ENCODE results near the gene SELENOH.
"Not testable (repeated sequence)": the region's sequence is repeated elsewhere in the genome, so short reads cannot be mapped to it uniquely, and the experiment has no call there.

The SELENOH gene, protein sequence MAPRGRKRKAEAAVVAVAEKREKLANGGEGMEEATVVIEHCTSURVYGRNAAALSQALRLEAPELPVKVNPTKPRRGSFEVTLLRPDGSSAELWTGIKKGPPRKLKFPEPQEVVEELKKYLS

DNA sequence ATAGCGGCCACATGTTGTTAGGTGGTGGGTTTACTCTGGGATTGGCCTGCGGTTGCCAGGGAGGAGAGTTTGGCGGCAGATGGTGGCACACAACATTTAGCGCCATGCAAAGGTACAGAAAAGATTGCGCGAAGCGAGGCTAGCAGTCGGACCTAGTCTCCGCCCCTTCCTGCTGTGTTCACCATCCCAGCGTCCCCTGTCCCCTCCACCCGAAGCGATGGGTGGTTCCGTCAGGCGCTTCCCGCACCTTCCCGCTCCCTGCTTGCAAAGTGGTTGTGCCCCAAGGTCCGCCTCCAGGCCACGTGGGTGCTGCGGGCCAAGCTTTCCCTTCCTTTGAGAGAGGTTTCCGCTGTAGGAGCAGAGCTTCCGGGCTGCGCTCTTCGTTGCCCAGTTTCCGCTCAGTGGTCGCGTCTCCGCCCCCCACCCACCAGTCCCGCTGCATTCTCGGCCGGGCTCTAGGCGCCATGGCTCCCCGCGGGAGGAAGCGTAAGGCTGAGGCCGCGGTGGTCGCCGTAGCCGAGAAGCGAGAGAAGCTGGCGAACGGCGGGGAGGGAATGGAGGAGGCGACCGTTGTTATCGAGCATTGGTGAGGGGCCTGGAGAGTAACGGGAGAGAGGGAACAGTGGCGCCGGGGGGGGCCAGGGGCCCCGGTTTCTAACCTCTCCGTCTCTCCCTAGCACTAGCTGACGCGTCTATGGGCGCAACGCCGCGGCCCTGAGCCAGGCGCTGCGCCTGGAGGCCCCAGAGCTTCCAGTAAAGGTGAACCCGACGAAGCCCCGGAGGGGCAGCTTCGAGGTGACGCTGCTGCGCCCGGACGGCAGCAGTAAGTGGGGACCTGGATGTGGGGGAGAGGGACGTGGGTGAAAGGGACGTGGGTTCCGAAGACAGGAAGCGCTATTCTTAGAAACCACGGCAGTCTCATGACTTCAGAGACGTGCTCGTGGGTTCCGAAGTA is at the start of gene SELENOH:
SELENOH (plus strand) TSS at position 360 of the 955 bp plus-strand sequence; CDS start at position 465, 105 bp downstream.
- peak; percentile 97 for DNase-seq (ENCODE audit: low read depth)

DNA sequence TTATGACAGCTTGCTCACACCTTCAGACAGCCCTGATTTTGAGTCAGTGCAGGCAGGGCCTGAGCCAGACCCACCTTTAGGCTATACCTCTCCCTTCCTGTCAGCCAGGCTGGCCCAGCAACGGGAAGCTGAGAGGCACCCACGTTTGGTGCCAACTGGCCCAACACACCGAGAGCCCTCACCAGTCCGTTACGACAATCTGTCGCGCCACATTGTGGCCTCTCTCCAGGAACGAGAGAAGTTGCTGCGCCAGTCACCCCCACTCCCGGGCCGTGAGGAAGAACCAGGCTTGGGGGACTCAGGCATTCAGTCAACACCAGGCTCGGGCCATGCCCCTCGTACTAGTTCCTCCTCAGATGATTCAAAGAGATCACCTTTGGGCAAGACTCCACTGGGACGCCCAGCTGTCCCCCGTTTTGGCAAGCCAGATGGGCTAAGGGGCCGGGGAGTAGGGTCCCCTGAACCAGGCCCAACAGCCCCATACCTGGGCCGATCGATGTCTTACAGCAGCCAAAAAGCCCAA is 42.4 kb upstream of the SELENOH start:
- DNase-seq (ENCODE audit: low read depth) = no peak

GRCh38 chr11:57699813-57700212 is 41.5 kb upstream of the SELENOH start:
- no peak for DNase-seq (ENCODE audit: low read depth)

GRCh38 chr11:57700425-57700824 is 40.9 kb upstream of the SELENOH start:
- no peak for DNase-seq (ENCODE audit: low read depth)

GRCh38 chr11:57703341-57703740 is 38.0 kb upstream of the SELENOH start:
- DNase-seq (ENCODE audit: low read depth) = no peak

GRCh38 chr11:57704932-57705331 is 36.4 kb upstream of the SELENOH start:
- DNase-seq (ENCODE audit: low read depth) = no peak

DNA sequence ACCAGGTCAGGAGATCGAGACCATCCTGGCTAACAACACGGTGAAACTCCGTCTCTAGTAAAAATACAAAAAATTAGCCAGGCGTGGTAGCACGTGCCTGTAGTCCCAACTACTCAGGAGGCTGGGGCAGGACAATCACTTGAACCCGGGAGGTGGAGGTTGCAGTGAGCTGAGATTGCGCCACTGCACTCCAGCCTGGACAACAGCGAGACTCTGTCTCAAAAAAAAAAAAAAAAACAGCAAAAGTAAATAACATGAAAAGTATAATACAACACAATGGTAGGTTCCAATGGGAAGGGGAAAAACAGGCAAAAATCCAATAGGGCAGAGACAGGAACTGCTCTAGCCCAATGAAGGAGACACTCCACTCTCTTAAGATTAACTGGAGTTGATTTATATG is 35.9 kb upstream of the SELENOH start:
- peak; percentile 6 for DNase-seq (ENCODE audit: low read depth)

- DNase-seq (ENCODE audit: low read depth) = no peak
Observed at GRCh38 chr11:57709802-57710367, 31.4 kb upstream of the SELENOH start.

DNA sequence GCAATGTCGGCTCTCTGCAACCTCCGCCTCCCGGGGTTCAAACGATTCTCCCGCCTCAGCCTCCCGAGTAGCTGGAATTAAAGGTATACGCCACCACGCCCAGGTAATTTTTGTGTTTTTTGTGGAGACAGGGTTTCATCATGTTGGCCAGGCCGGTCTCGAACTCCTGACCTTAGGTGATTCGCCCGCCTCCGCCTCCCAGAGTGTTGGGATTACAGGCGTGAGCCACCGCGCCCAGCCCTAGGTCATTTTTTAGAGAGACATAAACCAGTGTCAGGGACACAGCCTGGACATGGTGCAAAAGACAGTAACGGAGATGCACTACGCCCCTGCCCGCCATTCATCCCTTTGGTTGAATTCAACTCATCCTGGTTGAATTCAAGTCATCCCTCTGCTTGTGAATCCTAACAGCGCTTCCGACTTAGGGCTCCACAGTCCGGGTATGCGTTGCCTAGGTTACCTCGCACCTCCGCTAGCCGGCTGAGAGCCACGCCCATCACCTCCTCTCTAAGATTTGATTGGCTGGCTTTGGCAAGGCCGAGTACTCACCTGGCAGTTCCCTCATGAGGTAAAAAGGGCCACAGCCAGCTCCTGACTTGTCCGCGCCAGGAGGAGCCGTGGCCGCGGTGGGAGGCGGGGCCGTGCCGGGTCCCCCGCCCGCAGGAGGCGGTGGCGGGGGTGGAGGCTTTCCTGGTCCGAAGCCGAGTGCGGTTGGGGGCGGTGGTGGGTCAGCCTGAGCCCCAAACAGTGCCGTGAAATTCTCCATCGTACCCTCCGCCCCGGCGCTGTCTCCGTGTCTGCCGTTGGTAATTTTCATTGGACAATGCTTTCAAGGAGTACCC is 29.7 kb upstream of the SELENOH start, which contains the start of gene MED19:
MED19 (minus strand) TSS at position 802 of the 842 bp plus-strand sequence; CDS start at position 766, 36 bp downstream.
- DNase-seq (ENCODE audit: low read depth) = peak; percentile 78

- peak; percentile 100 for DNase-seq (ENCODE audit: low read depth)
Observed at GRCh38 chr11:57712256-57713150, 28.8 kb upstream of the SELENOH start, which contains the start of gene TMX2. TSS of gene TMX2 (plus strand) at chr11:57712593. CDS start at chr11:57712619, 26 bp downstream.

- no peak for DNase-seq (ENCODE audit: low read depth)
Observed at GRCh38 chr11:57713835-57714234, 27.5 kb upstream of the SELENOH start.

DNA sequence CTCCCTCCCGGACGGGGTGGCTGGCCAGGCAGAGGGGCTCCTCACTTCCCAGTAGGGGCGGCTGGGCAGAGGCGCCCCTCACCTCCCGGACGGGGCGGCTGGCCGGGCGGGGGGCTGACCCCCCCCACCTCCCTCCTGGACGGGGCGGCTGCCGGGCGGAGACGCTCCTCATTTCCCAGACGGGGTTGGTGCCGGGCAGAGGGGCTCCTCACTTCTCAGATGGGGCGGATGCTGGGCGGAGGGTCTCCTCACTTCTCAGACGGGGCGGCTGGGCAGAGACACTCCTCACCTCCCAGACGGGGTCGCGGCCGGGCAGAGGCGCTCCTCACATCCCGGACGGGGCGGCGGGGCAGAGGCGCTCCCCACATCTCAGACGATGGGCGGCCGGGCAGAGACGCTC is 24.6 kb upstream of the SELENOH start:
- DNase-seq (ENCODE audit: low read depth) = not testable (repeated sequence)

DNA sequence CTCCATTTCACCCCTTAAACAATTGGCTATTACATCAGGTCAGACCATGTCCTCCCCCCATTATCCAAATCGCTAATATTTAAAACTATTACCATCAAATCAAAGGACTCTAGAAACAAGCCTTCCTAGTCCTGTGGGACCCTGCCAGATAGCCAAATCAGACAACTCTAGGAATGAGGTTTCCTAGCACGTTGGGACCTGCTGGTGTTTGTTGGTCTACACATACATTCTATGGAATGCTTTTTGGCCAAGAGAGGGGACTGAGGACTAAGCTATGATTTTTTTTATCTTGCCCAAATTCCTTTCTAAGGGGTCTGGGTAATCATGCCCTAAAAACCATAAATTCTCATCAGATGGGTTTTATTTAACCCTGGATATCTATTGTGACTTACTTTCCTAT is 14.1 kb upstream of the SELENOH start:
- no peak for DNase-seq (ENCODE audit: low read depth)

DNA sequence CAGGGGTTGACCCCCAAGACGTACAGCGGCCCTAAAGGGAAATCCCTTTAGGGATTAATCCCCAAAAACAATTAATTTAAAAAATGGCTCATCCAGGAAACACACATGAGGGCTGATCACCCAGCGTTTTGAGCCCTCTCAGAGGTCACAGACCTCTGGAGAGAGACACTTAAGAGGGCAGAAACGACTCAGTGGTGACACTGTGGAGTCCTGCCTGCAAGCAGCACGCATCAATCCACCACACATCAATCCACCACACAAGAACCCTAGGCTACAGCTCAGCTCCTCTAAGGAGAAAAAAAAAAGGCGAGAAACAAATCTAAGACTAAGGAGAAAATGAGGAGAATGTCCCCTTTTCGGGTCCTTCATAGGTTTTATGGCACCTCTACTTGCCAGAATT is 12.5 kb upstream of the SELENOH start:
- no peak for DNase-seq (ENCODE audit: low read depth)

GRCh38 chr11:57729479-57729878 is 11.8 kb upstream of the SELENOH start:
- DNase-seq (ENCODE audit: low read depth) = no peak

GRCh38 chr11:57732661-57733060 is 8.6 kb upstream of the SELENOH start:
- DNase-seq (ENCODE audit: low read depth) = no peak

- DNase-seq (ENCODE audit: low read depth) = no peak
Observed at GRCh38 chr11:57735619-57736298, 5.5 kb upstream of the SELENOH start.

DNA sequence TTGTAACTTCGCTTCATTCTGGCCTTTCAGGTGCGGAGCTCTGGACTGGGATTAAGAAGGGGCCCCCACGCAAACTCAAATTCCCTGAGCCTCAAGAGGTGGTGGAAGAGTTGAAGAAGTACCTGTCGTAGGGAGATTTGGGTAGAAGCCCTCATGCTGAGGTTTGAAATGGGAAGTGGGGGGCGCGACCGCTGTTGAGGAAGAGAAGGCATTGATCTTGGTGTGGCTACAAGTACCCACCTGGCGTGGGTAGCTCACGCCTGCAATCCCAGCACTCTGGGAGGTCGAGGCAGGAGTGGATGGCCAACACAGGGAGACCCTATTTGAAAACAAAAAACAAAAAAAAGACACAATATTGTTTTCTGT is 779 bp downstream of the SELENOH start:
- DNase-seq (ENCODE audit: low read depth) = no peak

DNA sequence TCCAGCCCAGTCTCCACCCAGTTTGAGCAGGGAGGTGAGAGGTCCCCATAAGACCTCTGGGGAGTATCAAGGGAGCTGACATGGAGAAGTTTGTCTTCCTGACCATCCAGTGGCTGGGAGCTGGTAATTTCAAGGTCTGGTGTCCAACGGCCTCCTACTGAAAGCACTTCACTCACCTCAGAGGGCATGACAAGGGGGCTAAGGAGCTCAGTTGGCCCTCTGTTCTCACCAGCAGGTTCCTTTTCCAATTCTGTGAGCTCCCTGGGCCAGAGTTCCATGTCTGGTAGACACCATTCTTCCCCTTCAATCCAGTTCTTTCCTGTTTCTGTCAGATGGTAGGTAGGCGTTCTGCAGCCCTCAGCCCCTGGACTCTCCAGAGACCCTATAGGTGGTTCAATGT is 3.1 kb downstream of the SELENOH start:
- DNase-seq (ENCODE audit: low read depth) = no peak

DNA sequence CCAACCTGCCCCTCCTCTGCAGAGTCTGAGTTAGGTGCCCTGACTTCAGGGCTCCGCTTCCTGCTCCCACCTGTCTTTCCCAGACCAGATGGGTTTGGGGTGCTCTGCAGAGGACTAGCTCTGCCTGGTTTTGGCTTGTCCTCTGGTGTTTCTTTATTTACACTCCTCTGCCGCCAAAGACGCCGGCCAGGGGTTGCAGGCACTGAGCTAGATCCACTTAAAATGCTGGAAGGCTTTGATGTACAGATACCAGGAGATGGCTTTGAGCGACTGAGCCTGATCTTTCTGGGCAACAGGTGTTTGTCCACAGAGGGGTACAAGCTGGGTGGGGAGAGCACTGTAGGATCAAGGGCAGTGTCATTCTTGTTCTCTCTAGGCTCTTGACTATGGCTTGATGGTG is 3.9 kb downstream of the SELENOH start:
- DNase-seq (ENCODE audit: low read depth) = no peak
